ENCODE measurements around the gene DPP6. TPM values are rescaled to one million over a fixed set of nuclear protein-coding genes. Genes with fewer than 3 reads are reported as not detected.

The DPP6 gene
- total and polyA plus RNA-seq, 2 experiments from 2014 or later: not detected

- TF ChIP-seq ZNF462 (CRISPR knock-in tag; IDR thresholded peaks at IDR 0.05) (no peak), STAT1 (IDR thresholded peaks at IDR 0.05; ENCODE audit: unreplicated experiment) (no peak), POLR2AphosphoS5 (IDR thresholded peaks at IDR 0.05; ENCODE audit: low read depth) (no peak)
Measured at GRCh38 chr7:154336295-154336694, 284.1 kb downstream of the DPP6 start (continued).

GRCh38 chr7:154338701-154339506 is 286.7 kb downstream of the DPP6 start:
- peak; percentile 56 for ATAC-seq
- DNase-seq (ENCODE audit: low spot score): no peak
- TF ChIP-seq ETS1 (IDR thresholded peaks at IDR 0.05): no peak
- TF ChIP-seq JUNB (IDR thresholded peaks at IDR 0.05; ENCODE audit: unreplicated experiment): no peak
- TF ChIP-seq STAT1 (IDR thresholded peaks at IDR 0.05; ENCODE audit: unreplicated experiment): no peak
- TF ChIP-seq EZH2phosphoT487 (IDR thresholded peaks at IDR 0.05; ENCODE audit: unreplicated experiment): no peak
- TF ChIP-seq ZNF462 (CRISPR knock-in tag; IDR thresholded peaks at IDR 0.05): no peak

More at GRCh38 chr7:154338701-154339506, 286.7 kb downstream of the DPP6 start:
- Histone ChIP-seq H3K36me3 (ENCODE audit: insufficient read depth) (no peaks in the 10 kb centered on the region; the same call in 1 of the 2 replicates), H3K27ac (ENCODE audit: low read depth) (no peak overlapping the region), H3K27me3 (ENCODE audit: insufficient read depth) (no peaks in the 10 kb centered on the region), H2AFZ (no peak overlapping the region), H3K4me1 (ENCODE audit: insufficient read depth) (no peaks in the 10 kb centered on the region), H3F3A (replicated peaks; ENCODE audit: low read depth) (no peaks in the 10 kb centered on the region), H3K4me3 (no peak overlapping the region), H3K9me2 (ENCODE audit: insufficient read depth) (no peaks in the 10 kb centered on the region), H4K20me1 (replicated peaks; ENCODE audit: insufficient read depth) (no peaks in the 10 kb centered on the region), H3K79me2 (replicated peaks; ENCODE audit: insufficient read depth) (no peaks in the 10 kb centered on the region), H3K4me2 (no peak overlapping the region)
- H3K9me3 Mint-ChIP-seq: no peaks in the 10 kb centered on the region
- H3K4me1 Mint-ChIP-seq: peaks cover 20% of the 10 kb centered on the region
- H3K27me3 Mint-ChIP-seq (ENCODE audit: insufficient read depth, low read depth, poor library complexity): peaks cover 2% of the 10 kb centered on the region
- no peak overlapping the region for H3K27ac Mint-ChIP-seq
- H3K36me3 Mint-ChIP-seq (ENCODE audit: low read depth): no peaks in the 10 kb centered on the region
- no peak overlapping the region for H3K4me3 Mint-ChIP-seq
